Heart left ventricle (tissue), 13 donors: ENCODE measurements around the gene JPT1.

Source experiments
- POLR2A ChIP-seq, 2 donors: fragments of 450-650 bp; IDR thresholded peaks; one replicate each; pipeline ENCODE4 v1.6.1; 2017; ENCODE audit warnings: antibody characterized with exemption in 2 of 2, mild to moderate bottlenecking in 2 of 2, moderate library complexity in 2 of 2
- TF ChIP-seq, protein P1 (sequence below), 12 donors: fragments of 200-600 bp; sonication (generic) in 4 of 12; IDR thresholded peaks; one replicate each; pipeline versions ENCODE4 v1.5.0 to v1.8.0; 2018 to 2022; ENCODE audit warnings: antibody characterized with exemption in 12 of 12, mild to moderate bottlenecking in 5 of 12
- donor health status: ischemic (EF 13 %, LVEDD 7.1; RV severe dilation, severe dysfunction).
- donor health status: DM: no; HTN: yes; CAD: no.
- donor health status: DM: no; HTN: no; CAD: no.
- donor health status: ischemic (EF 25% LVEDD 6.9; RV normal size, moderate dysfunction).
- donor health status: ischemic (EF 25% LVEDD 5.7; RV mildly dilated, moderate dysfunction).
- donor health status: ischemic (EF 35%, LVEDD 5.7; RV mildly dilated, moderate dysfunction).
- donor health status: nonischemic (EF 11% LVEDD 7.7; RV severe dilation, severe dysfunction).
- donor health status: DM: yes; HTN: yes; CAD: no.
- donor health status: PGD.
- donor health status: ischemic (EF 29% LVEDD 5.4; RV normal size, mild dysfunction).
- donor health status: nonischemic (EF 23%, LVEDD 6.1; RV moderate dilation, normal function).

DNA sequence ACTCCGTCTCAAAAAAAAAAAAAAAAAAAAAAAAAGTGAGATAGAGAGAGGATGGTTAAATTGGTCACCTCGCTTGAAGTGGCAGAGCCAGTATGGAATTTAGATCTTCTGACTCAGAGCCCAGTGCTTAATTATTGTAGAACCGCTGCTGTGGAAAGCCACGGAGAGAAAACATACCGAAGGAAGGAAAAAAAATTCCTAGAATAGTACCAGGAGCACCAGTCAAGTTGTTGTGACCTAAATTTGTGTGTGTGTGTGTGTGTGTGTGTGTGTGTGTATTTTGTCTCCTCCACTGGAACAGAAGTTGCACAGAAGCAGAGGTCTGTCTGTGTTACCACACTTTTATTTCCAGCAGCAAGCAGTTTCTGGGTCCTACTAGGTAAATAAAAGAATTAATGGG, 40.6 kb upstream of the JPT1 start:
- TF ChIP-seq, protein P1, sequence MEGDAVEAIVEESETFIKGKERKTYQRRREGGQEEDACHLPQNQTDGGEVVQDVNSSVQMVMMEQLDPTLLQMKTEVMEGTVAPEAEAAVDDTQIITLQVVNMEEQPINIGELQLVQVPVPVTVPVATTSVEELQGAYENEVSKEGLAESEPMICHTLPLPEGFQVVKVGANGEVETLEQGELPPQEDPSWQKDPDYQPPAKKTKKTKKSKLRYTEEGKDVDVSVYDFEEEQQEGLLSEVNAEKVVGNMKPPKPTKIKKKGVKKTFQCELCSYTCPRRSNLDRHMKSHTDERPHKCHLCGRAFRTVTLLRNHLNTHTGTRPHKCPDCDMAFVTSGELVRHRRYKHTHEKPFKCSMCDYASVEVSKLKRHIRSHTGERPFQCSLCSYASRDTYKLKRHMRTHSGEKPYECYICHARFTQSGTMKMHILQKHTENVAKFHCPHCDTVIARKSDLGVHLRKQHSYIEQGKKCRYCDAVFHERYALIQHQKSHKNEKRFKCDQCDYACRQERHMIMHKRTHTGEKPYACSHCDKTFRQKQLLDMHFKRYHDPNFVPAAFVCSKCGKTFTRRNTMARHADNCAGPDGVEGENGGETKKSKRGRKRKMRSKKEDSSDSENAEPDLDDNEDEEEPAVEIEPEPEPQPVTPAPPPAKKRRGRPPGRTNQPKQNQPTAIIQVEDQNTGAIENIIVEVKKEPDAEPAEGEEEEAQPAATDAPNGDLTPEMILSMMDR (IDR thresholded peaks at IDR 0.05), result no peak
- no peak for TF ChIP-seq POLR2A (IDR thresholded peaks at IDR 0.05)
